K562 (cell line): ENCODE results near the gene KLHL28. TPM values are rescaled to one million over a fixed set of nuclear protein-coding genes. Genes with fewer than 3 reads are reported as not detected.
A peak's percentile ranks its signal among the peaks of the same experiment; 100 is the strongest.

Experiments
- ATAC-seq: fragments of 200-7000 bp; cut with Tn5 transposase; 3 replicates; pipeline ENCODE4 v1.9.1; 2020; ENCODE audit warnings: moderate library complexity
- Bru-seq: library from RNA; stranded (reverse); fragments of 400-500 nt; gene quantifications from one replicate; lab custom pipeline; 2021; lab: Mats Ljungman, UMichigan
- BruChase-seq, 2 experiments: library from RNA; stranded (reverse); fragments of 400-500 nt; gene quantifications; one replicate each; lab custom pipeline; 2021; lab: Mats Ljungman, UMichigan
- BruUV-seq: library from RNA; stranded (reverse); fragments of 400-500 nt; replicated peaks from 2 replicates; lab custom pipeline; 2021; lab: Mats Ljungman, UMichigan
- CTCF ChIA-PET: fragments of 300-600 bp; formaldehyde crosslinking; extraction: SDS; loops from one replicate; lab custom pipeline; 2021; ENCODE audit warnings: low intra/inter-chr PET ratio; lab: Yijun Ruan, JAX
- POLR2A ChIA-PET: fragments of 300-600, 350-650 bp; sonication (Branson Sonifier 250); formaldehyde crosslinking; extraction: SDS; loops from one replicate; lab custom pipeline; 2021; ENCODE audit warnings: antibody characterized with exemption, inconsistent platforms; lab: Yijun Ruan, JAX
- DNase-seq, 4 experiments: peaks; one replicate each; pipeline versions ENCODE4 v3.0.0 to v3.0.0-alpha.2; 2011 to 2018; ENCODE audit warnings: low spot score in 3 of 4, mixed read lengths in 3 of 4; ENCODE audit errors: extremely low read depth in 1 of 4
- FAIRE-seq: peaks from 2 replicates; lab custom pipeline; 2011; peaks lifted over from hg19 to GRCh38; lab: Jason Lieb, UNC
- H2AFZ ChIP-seq: 2 replicates; pipeline ENCODE4 v1.6.0; 2011; ENCODE audit warnings: low read depth, low read length, control low read depth, inconsistent platforms
- H3K27ac ChIP-seq: fragments of 200-600 bp; 3 replicates; pipeline ENCODE4 v1.8.0; 2011; ENCODE audit warnings: low read depth, mild to moderate bottlenecking, control low read depth, inconsistent platforms, low read length, moderate library complexity, mixed read lengths; ENCODE audit errors: extremely low read depth
- H3K27me3 ChIP-seq, 2 experiments: fragments of 300-600 bp in 1 of 2; 2 replicates in 1 of 2; 3 replicates in 1 of 2; pipeline versions ENCODE4 v1.6.0 to v1.8.0; 2011; ENCODE audit warnings: inconsistent platforms in 2 of 2, low read length in 2 of 2, mild to moderate bottlenecking in 1 of 2, mixed read lengths in 1 of 2, moderate library complexity in 1 of 2; ENCODE audit not compliant: control insufficient read depth in 2 of 2, insufficient read depth in 2 of 2
- H3K36me3 ChIP-seq: fragments of 300-600 bp; 3 replicates; pipeline ENCODE4 v1.8.0; 2011; ENCODE audit warnings: mild to moderate bottlenecking, low read length, inconsistent platforms; ENCODE audit not compliant: control insufficient read depth, insufficient read depth
- H3K4me1 ChIP-seq, 2 experiments: fragments of 200-600 bp in 1 of 2; replicated peaks in 1 of 2; 2 replicates in 1 of 2; 3 replicates in 1 of 2; pipeline versions ENCODE4 v1.5.1 to v1.8.0; 2011; ENCODE audit warnings: inconsistent platforms in 2 of 2, low read length in 2 of 2, mild to moderate bottlenecking in 1 of 2, mixed read lengths in 1 of 2, moderate library complexity in 1 of 2; ENCODE audit not compliant: control insufficient read depth in 2 of 2, insufficient read depth in 2 of 2
- H3K4me2 ChIP-seq: 2 replicates; pipeline ENCODE4 v1.6.1; 2011; ENCODE audit warnings: low read length, control low read depth, inconsistent platforms, mixed read lengths; ENCODE audit not compliant: insufficient read depth
- H3K4me3 ChIP-seq: fragments of 200-600 bp; sonication (generic), shearing (Covaris generic); 2 replicates; pipeline ENCODE4 v1.5.1; 2016; ENCODE audit warnings: control low read depth, inconsistent platforms
- H3K79me2 ChIP-seq: fragments of 200-600 bp; 3 replicates; pipeline ENCODE4 v1.8.0; 2011; ENCODE audit warnings: low read length, inconsistent platforms; ENCODE audit not compliant: control insufficient read depth, insufficient read depth
- H3K9ac ChIP-seq, 2 experiments: 2 replicates each; pipeline versions ENCODE4 v1.6.0 to v1.6.1; 2011; ENCODE audit warnings: low read depth in 2 of 2, low read length in 2 of 2, control low read depth in 1 of 2, inconsistent platforms in 1 of 2, mild to moderate bottlenecking in 1 of 2, mixed read lengths in 1 of 2; ENCODE audit not compliant: insufficient read depth in 1 of 2
- H3K9me1 ChIP-seq: one replicate; pipeline ENCODE4 v1.6.0; 2011; ENCODE audit warnings: inconsistent platforms, mild to moderate bottlenecking, low read length, moderate library complexity; ENCODE audit not compliant: control insufficient read depth, insufficient read depth
- H3K9me3 ChIP-seq: replicated peaks from 2 replicates; pipeline ENCODE4 v1.5.1; 2011; ENCODE audit warnings: low read depth, low read length, inconsistent platforms; ENCODE audit not compliant: control insufficient read depth, insufficient read depth
- H4K20me1 ChIP-seq: replicated peaks from 2 replicates; pipeline ENCODE4 v1.6.1; 2011; ENCODE audit warnings: low read length, inconsistent platforms, mixed read lengths; ENCODE audit not compliant: control insufficient read depth, insufficient read depth
- MECOM ChIP-seq: fragments of 250-450 bp; sonication (Bioruptor Pico); IDR thresholded peaks from 2 replicates; pipeline ENCODE4 v1.8.0; 2022; ENCODE audit warnings: inconsistent platforms
- RAD51 ChIP-seq: fragments of 450-650 bp; IDR thresholded peaks from 2 replicates; pipeline ENCODE4 v1.7.1; 2016; ENCODE audit warnings: low read depth, mild to moderate bottlenecking, borderline replicate concordance
- SIX5 ChIP-seq, 2 experiments: IDR thresholded peaks; 2 replicates each; pipeline ENCODE4 v1.6.1; 2011; ENCODE audit warnings: low read length in 2 of 2, borderline replicate concordance in 1 of 2, low read depth in 1 of 2, mild to moderate bottlenecking in 1 of 2, moderate library complexity in 1 of 2; ENCODE audit not compliant: insufficient read depth in 1 of 2
- WGBS: fragments of 100-300 bp; shearing (Covaris generic); methylation state at CpG from one replicate; pipeline ENCODE4 v1.1.6; 2016; ENCODE audit warnings: low coverage, mixed read lengths; ENCODE audit not compliant: insufficient coverage; ENCODE audit errors: missing lambda C conversion rate; 5-methylcytosine and 5-hydroxymethylcytosine counted together
- in situ Hi-C: fragments of 300-500 bp; cut with MboI; formaldehyde crosslinking; loops from 4 replicates; pipeline ENCODE4 v1.15.0; 2018; ENCODE audit warnings: inconsistent platforms, mixed read lengths
- intact Hi-C: fragments of 100-400 bp; cut with micrococcal nuclease; formaldehyde crosslinking; loops from 2 replicates; pipeline ENCODE4 v1.14.2; 2022
- long read RNA-seq, 3 experiments: library from polyadenylated mRNA in 2 of 3; library from RNA in 1 of 3; unstranded in 2 of 3; stranded (forward) in 1 of 3; transcript quantifications; one replicate each; pipeline ENCODE4 v2.0.0, GENCODE V29; 2019 to 2022
- polyA minus RNA-seq, 3 experiments: library from RNA; depleted of rRNA, polyadenylated mRNA; stranded (reverse); fragments of >200 nt; gene quantifications; 2 replicates each; pipeline ENCODE4 v1.2.3, GENCODE V29; 2011
- polyA plus RNA-seq, 8 experiments: library from polyadenylated mRNA; depleted of rRNA in 4 of 8; stranded (reverse) in 5 of 8; unstranded in 3 of 8; fragments of >200 nt; fragmentation: Nextera tagmentation in 2 of 8; fragmentation: Illumina TruSeq in 1 of 8; extraction: Ambion mirVana in 2 of 8; extraction: Trizol in 1 of 8; gene quantifications; 2 replicates each; pipeline versions ENCODE4 v1.2.1 to v1.2.3, GENCODE V29; 2011 to 2014; ENCODE audit warnings: inconsistent platforms in 1 of 8, missing spikeins in 1 of 8
- total RNA-seq, 7 experiments: library from RNA; depleted of rRNA in 6 of 7; stranded (reverse); fragments of >200 nt in 6 of 7; fragmentation: Illumina TruSeq in 2 of 7; extraction: Trizol in 2 of 7; gene quantifications; 2 replicates each; pipeline versions ENCODE4 v1.2.1 to v1.2.3, GENCODE V29; 2011 to 2021; ENCODE audit warnings: low replicate concordance in 1 of 7
- TF ChIP-seq, protein P1 (sequence below): fragments of 200-800 bp; sonication (Bioruptor generic); IDR thresholded peaks from 2 replicates; pipeline ENCODE4 v1.6.1; 2017; ENCODE audit warnings: missing genetic modification characterization, missing compliant biosample characterization
- TF ChIP-seq, protein P2 (sequence below), 2 experiments: fragments of 450-650 bp; conservative IDR thresholded peaks; 2 replicates each; pipeline ENCODE4 v1.6.1; 2017; ENCODE audit warnings: mild to moderate bottlenecking in 2 of 2, moderate library complexity in 2 of 2

Gene KLHL28, protein sequence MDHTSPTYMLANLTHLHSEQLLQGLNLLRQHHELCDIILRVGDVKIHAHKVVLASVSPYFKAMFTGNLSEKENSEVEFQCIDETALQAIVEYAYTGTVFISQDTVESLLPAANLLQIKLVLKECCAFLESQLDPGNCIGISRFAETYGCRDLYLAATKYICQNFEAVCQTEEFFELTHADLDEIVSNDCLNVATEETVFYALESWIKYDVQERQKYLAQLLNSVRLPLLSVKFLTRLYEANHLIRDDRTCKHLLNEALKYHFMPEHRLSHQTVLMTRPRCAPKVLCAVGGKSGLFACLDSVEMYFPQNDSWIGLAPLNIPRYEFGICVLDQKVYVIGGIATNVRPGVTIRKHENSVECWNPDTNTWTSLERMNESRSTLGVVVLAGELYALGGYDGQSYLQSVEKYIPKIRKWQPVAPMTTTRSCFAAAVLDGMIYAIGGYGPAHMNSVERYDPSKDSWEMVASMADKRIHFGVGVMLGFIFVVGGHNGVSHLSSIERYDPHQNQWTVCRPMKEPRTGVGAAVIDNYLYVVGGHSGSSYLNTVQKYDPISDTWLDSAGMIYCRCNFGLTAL
- total RNA-seq (2011; cell fraction: chromatin; rRNA removed; ENCODE audit: low replicate concordance) = 9.2 and 15.4 TPM in 2 replicates
- 7.7 and 10.5 TPM in 2 replicates for total RNA-seq (2011; cell fraction: nucleolus; rRNA removed)
- total RNA-seq (2011; cell fraction: nucleoplasm; rRNA removed) = 14.3 and 21.8 TPM in 2 replicates
- total RNA-seq (2014; rRNA removed) = 1.3 and 1.8 TPM in 2 replicates
- 5.5 and 7.3 TPM in 2 replicates for total RNA-seq (2014; rRNA removed; fragmentation: Illumina TruSeq; extraction: Trizol)
- 4.1 and 4.7 TPM in 2 replicates for total RNA-seq (2015; rRNA removed; fragmentation: Illumina TruSeq; extraction: Trizol)
- 4.1 and 5.0 TPM in 2 replicates for total RNA-seq (2021)
- 3.8 and 4.3 TPM in 2 replicates for polyA plus RNA-seq (2011; rRNA removed)
- 1.6 and 3.1 TPM in 2 replicates for polyA plus RNA-seq (2011; cell fraction: cytosol; rRNA removed)
- 2.9 and 3.1 TPM in 2 replicates for polyA plus RNA-seq (2011; cell fraction: nucleus; rRNA removed)
- polyA plus RNA-seq (2012) = 1.8 and 2.4 TPM in 2 replicates
- polyA plus RNA-seq (2014; fragmentation: Illumina TruSeq; extraction: Trizol) = 2.9 and 4.4 TPM in 2 replicates
- 1 to 10 TPM; 4.8 to 7.5 TPM for polyA plus RNA-seq (2014; fragmentation: Nextera tagmentation; extraction: Ambion mirVana)
- 1.1 TPM in 2 replicates for polyA plus RNA-seq (2014; rRNA removed)
- polyA minus RNA-seq (2011; rRNA and poly(A)+ RNA removed) = 18.5 and 21.0 TPM in 2 replicates
- 2.0 and 2.7 TPM in 2 replicates for polyA minus RNA-seq (2011; cell fraction: cytosol; rRNA and poly(A)+ RNA removed)
- 14.7 and 19.0 TPM in 2 replicates for polyA minus RNA-seq (2011; cell fraction: nucleus; rRNA and poly(A)+ RNA removed)
- Bru-seq, nascent RNA = percentile 73 among the genes with signal in this experiment
- BruChase-seq, experiment 1, labeled RNA remaining after a 2-hour chase = percentile 78 among the genes with signal in this experiment
- percentile 76 among the genes with signal in this experiment for BruChase-seq, experiment 2, labeled RNA remaining after a 6-hour chase
- long read RNA-seq, experiment 1, partial matches to known transcripts = 3 of 9 reads
- long read RNA-seq, experiment 1, other reads (novel, unspliced or antisense) = 6 of 9 reads
- long read RNA-seq, experiment 2, partial matches to known transcripts = 1 of 1 reads
- long read RNA-seq, experiment 2, other reads (novel, unspliced or antisense) = 0 of 1 reads
- long read RNA-seq, experiment 3, full-length matches to known transcripts = 1 of 4 reads
- long read RNA-seq, experiment 3, partial matches to known transcripts = 1 of 4 reads
- long read RNA-seq, experiment 3, other reads (novel, unspliced or antisense) = 2 of 4 reads

DNA sequence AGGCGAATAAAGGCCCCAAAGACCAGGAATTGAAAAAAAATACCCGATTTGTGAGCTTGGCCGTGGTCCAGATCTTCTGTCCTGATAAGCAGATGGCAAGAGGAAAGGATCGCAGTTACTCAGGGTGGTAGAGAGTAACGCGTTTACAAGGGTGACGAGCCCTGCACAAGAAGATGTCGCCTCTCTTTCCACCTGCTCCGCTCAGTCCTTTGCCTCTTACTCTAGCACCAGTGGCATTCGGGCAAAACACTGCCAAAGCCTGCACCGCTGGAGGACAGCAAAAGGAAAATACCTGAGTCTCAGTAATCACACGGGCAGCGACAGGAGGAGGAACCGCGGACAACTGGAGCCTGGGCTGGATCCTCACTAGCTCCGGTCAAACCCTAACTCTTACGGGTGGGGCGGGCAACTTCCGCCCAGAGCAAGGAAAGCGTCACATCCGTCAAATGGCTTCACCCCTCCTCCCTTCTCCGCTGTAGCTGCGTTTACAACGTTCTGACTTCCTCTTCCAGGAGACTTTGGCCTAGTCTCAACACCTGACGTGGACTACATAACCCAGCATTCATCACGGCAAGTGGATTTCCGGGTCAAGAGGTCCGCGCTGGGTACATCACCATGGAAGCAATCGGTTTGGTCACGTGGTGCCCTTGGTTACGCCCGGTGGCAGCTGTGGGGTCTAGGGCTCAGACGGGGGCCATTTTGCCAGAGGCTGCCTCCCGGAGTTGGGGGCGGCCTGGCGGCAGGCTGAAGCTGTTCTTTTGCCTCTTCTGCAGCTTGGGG, at the start of gene KLHL28, which contains the start of gene TOGARAM1:
KLHL28 (minus strand) TSS at position 394 of the 780 bp plus-strand sequence. CDS start 16,019 bp downstream, outside the sequence.
TOGARAM1 (plus strand) TSS at position 637 of the 780 bp plus-strand sequence. CDS start 232 bp downstream, outside the sequence.
- BruUV-seq = TSS peak; percentile 63
- in situ Hi-C loops = no loop called here
- POLR2A ChIA-PET = interaction anchor here (0.7 to 1.4 kb wide), 5 partner anchors 12 to 1438 kb away, joined by 3 to 5 read pairs (median 3); no protein-coding TSS in a partner anchor
- TF ChIP-seq, protein P1, sequence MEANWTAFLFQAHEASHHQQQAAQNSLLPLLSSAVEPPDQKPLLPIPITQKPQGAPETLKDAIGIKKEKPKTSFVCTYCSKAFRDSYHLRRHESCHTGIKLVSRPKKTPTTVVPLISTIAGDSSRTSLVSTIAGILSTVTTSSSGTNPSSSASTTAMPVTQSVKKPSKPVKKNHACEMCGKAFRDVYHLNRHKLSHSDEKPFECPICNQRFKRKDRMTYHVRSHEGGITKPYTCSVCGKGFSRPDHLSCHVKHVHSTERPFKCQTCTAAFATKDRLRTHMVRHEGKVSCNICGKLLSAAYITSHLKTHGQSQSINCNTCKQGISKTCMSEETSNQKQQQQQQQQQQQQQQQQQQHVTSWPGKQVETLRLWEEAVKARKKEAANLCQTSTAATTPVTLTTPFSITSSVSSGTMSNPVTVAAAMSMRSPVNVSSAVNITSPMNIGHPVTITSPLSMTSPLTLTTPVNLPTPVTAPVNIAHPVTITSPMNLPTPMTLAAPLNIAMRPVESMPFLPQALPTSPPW (CRISPR knock-in tag) = peak; percentile 78
- TF ChIP-seq MECOM (CRISPR knock-in tag) (no peak), RAD51 (peak; percentile 98), SIX5 (IDR thresholded peaks at IDR 0.05; ENCODE audit: borderline replicate concordance in 1 of 2, insufficient read depth in 1 of 2, low read depth in 1 of 2, low read length in 2 of 2) (peak; percentile 73 to 74)
- TF ChIP-seq, protein P2, sequence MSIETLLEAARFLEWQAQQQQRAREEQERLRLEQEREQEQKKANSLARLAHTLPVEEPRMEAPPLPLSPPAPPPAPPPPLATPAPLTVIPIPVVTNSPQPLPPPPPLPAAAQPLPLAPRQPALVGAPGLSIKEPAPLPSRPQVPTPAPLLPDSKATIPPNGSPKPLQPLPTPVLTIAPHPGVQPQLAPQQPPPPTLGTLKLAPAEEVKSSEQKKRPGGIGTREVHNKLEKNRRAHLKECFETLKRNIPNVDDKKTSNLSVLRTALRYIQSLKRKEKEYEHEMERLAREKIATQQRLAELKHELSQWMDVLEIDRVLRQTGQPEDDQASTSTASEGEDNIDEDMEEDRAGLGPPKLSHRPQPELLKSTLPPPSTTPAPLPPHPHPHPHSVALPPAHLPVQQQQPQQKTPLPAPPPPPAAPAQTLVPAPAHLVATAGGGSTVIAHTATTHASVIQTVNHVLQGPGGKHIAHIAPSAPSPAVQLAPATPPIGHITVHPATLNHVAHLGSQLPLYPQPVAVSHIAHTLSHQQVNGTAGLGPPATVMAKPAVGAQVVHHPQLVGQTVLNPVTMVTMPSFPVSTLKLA (conservative IDR thresholded peaks at IDR 0.05) = peak; percentile 93 to 95

More for the DNA sequence above, at the start of gene KLHL28, which contains the start of gene TOGARAM1:
- intact Hi-C loops = loop anchor here (2.0 to 5.0 kb wide), 4 partner anchors 49 to 291 kb away; partner anchors contain the start of genes FANCM, FKBP3, MIS18BP1 and PRPF39
- H2AFZ ChIP-seq = peak within 1 kb of the TSS; percentile 78
- peak; percentile 89 for ATAC-seq
- peak within 1 kb of the TSS; percentile 77 for H3K27ac ChIP-seq
- H4K20me1 ChIP-seq = 0 out of 2 replicates have a peak, but pooled peaks cover 9% of the 10 kb centered on the region
- peak within 1 kb of the TSS; percentile 90 for H3K4me2 ChIP-seq
- H3K4me1 ChIP-seq = no peaks in the 10 kb centered on the region; a peak in 3 of 5 replicates
- peak; percentile 100 for FAIRE-seq
- CTCF ChIA-PET = no interaction called here
- H3K4me3 ChIP-seq = peak within 1 kb of the TSS; percentile 53
- peak; percentile 79 to 97 (median 84) for DNase-seq
- no peaks in the 10 kb centered on the region for H3K27me3 ChIP-seq
- under 1% methylated on average over 35 of the region's 37 CpGs for WGBS
- H3K79me2 ChIP-seq = peaks cover 87% of the 10 kb centered on the region
- no peaks in the 10 kb centered on the region for H3K36me3 ChIP-seq
- no peaks in the 10 kb centered on the region for H3K9me1 ChIP-seq
- H3K9me3 ChIP-seq = no peaks in the 10 kb centered on the region
- peak within 1 kb of the TSS; percentile 72 to 93 for H3K9ac ChIP-seq
